ENCODE data around the gene PHOSPHO1. TPM values are rescaled to one million over a fixed set of nuclear protein-coding genes. Genes with fewer than 3 reads are reported as not detected.
"Not testable (repeated sequence)": the region's sequence is repeated elsewhere in the genome, so short reads cannot be mapped to it uniquely, and the experiment has no call there.

PHOSPHO1 gene
- total and polyA plus RNA-seq, 2 donors (not counting 1 experiment from before 2014, with no cell fraction given): 0.14 to 0.17 TPM

DNA sequence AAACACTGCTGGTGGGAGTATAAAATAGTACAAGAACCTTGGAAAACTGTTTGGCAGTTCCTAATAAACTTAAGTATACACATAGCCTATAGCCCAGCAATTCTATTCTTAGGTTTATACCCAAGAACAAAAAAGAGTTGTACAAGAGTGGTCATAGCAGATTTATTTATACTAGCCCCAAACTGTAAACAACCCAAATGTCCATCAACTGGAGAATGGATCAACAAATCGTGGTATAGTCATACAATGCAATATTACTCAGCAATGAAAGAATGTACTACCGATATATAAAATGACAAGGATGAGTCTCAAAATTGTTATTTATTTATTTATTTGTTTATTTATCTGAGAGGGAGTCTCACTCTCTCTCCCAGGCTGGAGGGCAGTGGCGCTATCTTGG lies 43.3 kb downstream of the PHOSPHO1 start:
- no peak overlapping the region for H3K4me3 ChIP-seq (replicated peaks in 1 of 4; ENCODE audit: control extremely low read depth in 1 of 4, insufficient read depth in 1 of 4, low read depth in 3 of 4, low read length in 4 of 4)
- no peak overlapping the region for H3K4me2 ChIP-seq (ENCODE audit: extremely low read depth, insufficient read depth, low read length)
- H3K36me3 ChIP-seq (ENCODE audit: control insufficient read depth, insufficient read depth, low read length): no peaks in the 10 kb centered on the region

GRCh38 chr17:49185381-49185780 lies 45.2 kb downstream of the PHOSPHO1 start:
- not testable (repeated sequence) for H3K4me1 ChIP-seq (ENCODE audit: control insufficient read depth, extremely low read depth, insufficient read depth, low read length); H3K36me3 ChIP-seq (ENCODE audit: control insufficient read depth, insufficient read depth, low read length); H3K4me2 ChIP-seq (ENCODE audit: extremely low read depth, insufficient read depth, low read length); H3K79me2 ChIP-seq (ENCODE audit: control insufficient read depth, insufficient read depth, low read length); H3K27ac ChIP-seq (ENCODE audit: insufficient read depth, low read length); H3K27me3 ChIP-seq (ENCODE audit: control insufficient read depth, insufficient read depth, low read length); H3K4me3 ChIP-seq (replicated peaks in 1 of 4; ENCODE audit: control extremely low read depth in 1 of 4, insufficient read depth in 1 of 4, low read depth in 3 of 4, low read length in 4 of 4); H3K9me3 ChIP-seq (ENCODE audit: control insufficient read depth, insufficient read depth, low read depth, low read length); H3K9ac ChIP-seq (ENCODE audit: insufficient read depth, low read length); H4K20me1 ChIP-seq (ENCODE audit: control insufficient read depth, extremely low read depth, insufficient read depth, low read length); H2AFZ ChIP-seq (ENCODE audit: low read length); DNase-seq (ENCODE audit: low read depth in 2 of 2)

More for the DNA sequence above, 43.3 kb downstream of the PHOSPHO1 start:
- Histone ChIP-seq H3K79me2 (ENCODE audit: control insufficient read depth, insufficient read depth, low read length) (no peaks in the 10 kb centered on the region), H3K27me3 (ENCODE audit: control insufficient read depth, insufficient read depth, low read length) (no peaks in the 10 kb centered on the region), H3K9me3 (ENCODE audit: control insufficient read depth, insufficient read depth, low read depth, low read length) (no peaks in the 10 kb centered on the region), H3K27ac (ENCODE audit: insufficient read depth, low read length) (no peak overlapping the region), H4K20me1 (ENCODE audit: control insufficient read depth, extremely low read depth, insufficient read depth, low read length) (no peaks in the 10 kb centered on the region), H2AFZ (ENCODE audit: low read length) (no peak overlapping the region), H3K9ac (ENCODE audit: insufficient read depth, low read length) (no peak overlapping the region), H3K4me1 (ENCODE audit: control insufficient read depth, extremely low read depth, insufficient read depth, low read length) (no peaks in the 10 kb centered on the region)
- no peak for DNase-seq (ENCODE audit: low read depth in 2 of 2)
- no peak for TF ChIP-seq EZH2 (IDR thresholded peaks at IDR 0.05; ENCODE audit: low read length, missing control alignments)
- no peak for TF ChIP-seq CTCF (conservative IDR thresholded peaks at IDR 0.05 in 1 of 2, IDR thresholded peaks at IDR 0.05 in 1 of 2; ENCODE audit: low read depth in 1 of 2, low read length in 2 of 2)

GRCh38 chr17:49184522-49184921 lies 46.1 kb downstream of the PHOSPHO1 start:
- not testable (repeated sequence) for H3K9ac ChIP-seq (ENCODE audit: insufficient read depth, low read length); H3K9me3 ChIP-seq (ENCODE audit: control insufficient read depth, insufficient read depth, low read depth, low read length); H3K79me2 ChIP-seq (ENCODE audit: control insufficient read depth, insufficient read depth, low read length); DNase-seq (ENCODE audit: low read depth in 2 of 2); H3K4me3 ChIP-seq (replicated peaks in 1 of 4; ENCODE audit: control extremely low read depth in 1 of 4, insufficient read depth in 1 of 4, low read depth in 3 of 4, low read length in 4 of 4); H3K4me1 ChIP-seq (ENCODE audit: control insufficient read depth, extremely low read depth, insufficient read depth, low read length); H3K4me2 ChIP-seq (ENCODE audit: extremely low read depth, insufficient read depth, low read length); H3K27ac ChIP-seq (ENCODE audit: insufficient read depth, low read length); H3K36me3 ChIP-seq (ENCODE audit: control insufficient read depth, insufficient read depth, low read length); H3K27me3 ChIP-seq (ENCODE audit: control insufficient read depth, insufficient read depth, low read length); H4K20me1 ChIP-seq (ENCODE audit: control insufficient read depth, extremely low read depth, insufficient read depth, low read length); H2AFZ ChIP-seq (ENCODE audit: low read length)

- DNase-seq (ENCODE audit: low read depth in 2 of 2): no peak
- Histone ChIP-seq H3K27me3 (ENCODE audit: control insufficient read depth, insufficient read depth, low read length) (no peaks in the 10 kb centered on the region), H2AFZ (ENCODE audit: low read length) (no peak overlapping the region), H3K79me2 (ENCODE audit: control insufficient read depth, insufficient read depth, low read length) (no peaks in the 10 kb centered on the region), H3K9me3 (ENCODE audit: control insufficient read depth, insufficient read depth, low read depth, low read length) (no peaks in the 10 kb centered on the region), H3K4me2 (ENCODE audit: extremely low read depth, insufficient read depth, low read length) (no peak overlapping the region), H3K36me3 (ENCODE audit: control insufficient read depth, insufficient read depth, low read length) (no peaks in the 10 kb centered on the region), H3K4me1 (ENCODE audit: control insufficient read depth, extremely low read depth, insufficient read depth, low read length) (no peaks in the 10 kb centered on the region), H3K27ac (ENCODE audit: insufficient read depth, low read length) (no peak overlapping the region), H3K9ac (ENCODE audit: insufficient read depth, low read length) (no peak overlapping the region), H3K4me3 (replicated peaks in 1 of 4; ENCODE audit: control extremely low read depth in 1 of 4, insufficient read depth in 1 of 4, low read depth in 3 of 4, low read length in 4 of 4) (no peak overlapping the region), H4K20me1 (ENCODE audit: control insufficient read depth, extremely low read depth, insufficient read depth, low read length) (no peaks in the 10 kb centered on the region)
- TF ChIP-seq EZH2 (IDR thresholded peaks at IDR 0.05; ENCODE audit: low read length, missing control alignments) (no peak), CTCF (conservative IDR thresholded peaks at IDR 0.05 in 1 of 2, IDR thresholded peaks at IDR 0.05 in 1 of 2; ENCODE audit: low read depth in 1 of 2, low read length in 2 of 2) (no peak)
Measured at GRCh38 chr17:49183801-49184200, 46.8 kb downstream of the PHOSPHO1 start.

Data from fibroblast of lung (primary cell).